ENCODE measurements around the gene PDS5A. TPM values are rescaled to one million over a fixed set of nuclear protein-coding genes. Genes with fewer than 3 reads are reported as not detected.

PDS5A gene
- total RNA-seq, 1 experiment from 2014 or later, result 98.3 TPM

Other genes with a start within 250 kb of the PDS5A start
- 7.0 TPM for gene N4BP2, start 78.9 kb upstream of the PDS5A start, total RNA-seq (2021; ENCODE audit: unreplicated experiment)
- 0.74 TPM for gene RHOH, start 219.1 kb upstream of the PDS5A start, total RNA-seq (2021; ENCODE audit: unreplicated experiment)

All from HCT116 (cell line).